Measurements from ENCODE around the gene HIVEP2.
A peak's percentile ranks its signal among the peaks of the same experiment; 100 is the strongest.
"Not testable (repeated sequence)": the region's sequence is repeated elsewhere in the genome, so short reads cannot be mapped to it uniquely, and the experiment has no call there.

HIVEP2 gene

GRCh38 chr6:142945049-142945445, at the start of gene HIVEP2:
TSS of gene HIVEP2 (minus strand) at chr6:142945176. CDS start at chr6:142774738, 170,438 bp downstream.
- peak; percentile 78 for DNase-seq

GRCh38 chr6:142993977-142994376, 49.0 kb upstream of the HIVEP2 start:
- DNase-seq, result no peak

GRCh38 chr6:142987490-142987889, 42.5 kb upstream of the HIVEP2 start:
- no peak for DNase-seq

GRCh38 chr6:142985281-142985680, 40.3 kb upstream of the HIVEP2 start:
- DNase-seq, result no peak

- no peak for DNase-seq
Measured at GRCh38 chr6:142984386-142984785, 39.4 kb upstream of the HIVEP2 start.

GRCh38 chr6:142975365-142975764, 30.4 kb upstream of the HIVEP2 start:
- DNase-seq, result peak; percentile 3

- DNase-seq, result not testable (repeated sequence)
Measured at GRCh38 chr6:142970941-142971340, 26.0 kb upstream of the HIVEP2 start.

GRCh38 chr6:142968601-142969000, 23.6 kb upstream of the HIVEP2 start:
- DNase-seq, result no peak

- no peak for DNase-seq
Measured at GRCh38 chr6:142966294-142966693, 21.3 kb upstream of the HIVEP2 start.

GRCh38 chr6:142965164-142965563, 20.2 kb upstream of the HIVEP2 start:
- DNase-seq, result no peak

GRCh38 chr6:142960098-142960497, 15.1 kb upstream of the HIVEP2 start:
- DNase-seq, result no peak

- no peak for DNase-seq
Measured at GRCh38 chr6:142958343-142958742, 13.4 kb upstream of the HIVEP2 start.

- no peak for DNase-seq
Measured at GRCh38 chr6:142956726-142957125, 11.8 kb upstream of the HIVEP2 start.

GRCh38 chr6:142954844-142955243, 9.9 kb upstream of the HIVEP2 start:
- DNase-seq, result peak; percentile 49

GRCh38 chr6:142953373-142954273, 8.6 kb upstream of the HIVEP2 start:
- DNase-seq, result no peak

- DNase-seq, result peak; percentile 33
Measured at GRCh38 chr6:142952614-142953013, 7.6 kb upstream of the HIVEP2 start.

- DNase-seq, result no peak
Measured at GRCh38 chr6:142950291-142950690, 5.3 kb upstream of the HIVEP2 start.

GRCh38 chr6:142947714-142948480, 2.9 kb upstream of the HIVEP2 start:
- peak; percentile 62 for DNase-seq

GRCh38 chr6:142946924-142947713, 2.1 kb upstream of the HIVEP2 start:
- peak; percentile 86 for DNase-seq

GRCh38 chr6:142946181-142946923, 1.4 kb upstream of the HIVEP2 start:
- peak; percentile 89 for DNase-seq

- peak; percentile 51 for DNase-seq
Measured at GRCh38 chr6:142945446-142946180, 637 bp upstream of the HIVEP2 start.

Measured in RPMI8226 (cell line).